ENCODE results near the gene USP15. TPM values are rescaled to one million over a fixed set of nuclear protein-coding genes. Genes with fewer than 3 reads are reported as not detected.

The USP15 gene
- total and polyA plus RNA-seq, 2 of the 4 experiments (the other 2 are of a cell fraction), result 28.5 to 49.6 TPM

DNA sequence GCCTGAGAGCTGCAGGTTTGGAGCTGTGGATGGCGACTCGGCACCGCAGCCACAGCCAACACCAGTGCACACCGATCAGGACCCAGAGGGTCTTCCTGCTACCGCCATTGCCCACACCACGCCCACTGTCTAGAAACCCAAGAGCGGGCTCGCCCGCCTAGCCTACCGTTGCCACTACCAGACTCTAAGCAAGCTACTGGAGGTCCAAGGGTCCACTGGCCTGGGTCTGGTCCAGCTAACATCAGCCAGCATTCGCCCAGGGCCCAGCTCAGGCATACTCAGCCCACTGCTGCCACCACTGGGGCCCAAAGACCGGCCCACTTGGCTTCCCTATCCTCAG, 175.9 kb downstream of the USP15 start:
- Histone ChIP-seq H3K4ac (ENCODE audit: low read depth, low read length) (no peak overlapping the region), H3K27ac (ENCODE audit: insufficient read depth, low read length) (no peak overlapping the region), H2AFZ (replicated peaks; ENCODE audit: low read length, poor library complexity) (peak overlapping the region; percentile 93), H3K9me1 (ENCODE audit: insufficient read depth, low read length) (no peaks in the 10 kb centered on the region), H2BK20ac (ENCODE audit: low read depth, low read length) (no peak overlapping the region), H3K9me3 (ENCODE audit: control insufficient read depth, insufficient read depth, low read length) (no peaks in the 10 kb centered on the region), H4K20me1 (ENCODE audit: insufficient read depth, low read length) (no peaks in the 10 kb centered on the region), H2BK5ac (ENCODE audit: low read depth, low read length, poor library complexity, severe bottlenecking) (no peak overlapping the region), H2BK120ac (ENCODE audit: low read depth, low read length) (no peak overlapping the region), H3K36me3 (ENCODE audit: control insufficient read depth, insufficient read depth, low read length) (no peaks in the 10 kb centered on the region), H3K14ac (replicated peaks; ENCODE audit: low read depth, low read length) (no peak overlapping the region), H3K4me3 (ENCODE audit: insufficient read depth, low read depth, low read length) (no peak overlapping the region), H2AK9ac (replicated peaks; ENCODE audit: low read depth, low read length, poor library complexity) (peak overlapping the region; percentile 58), H3K9ac (ENCODE audit: low read depth, low read length) (no peak overlapping the region), H3K23ac (ENCODE audit: low read depth, low read length) (no peak overlapping the region), H4K91ac (ENCODE audit: insufficient read depth, low read depth, low read length) (no peak overlapping the region), H3K18ac (ENCODE audit: low read depth, low read length) (no peak overlapping the region), H3K4me1 (ENCODE audit: control insufficient read depth, insufficient read depth, low read length) (no peaks in the 10 kb centered on the region), H3K27me3 (ENCODE audit: control insufficient read depth, insufficient read depth, low read length) (peaks cover 13% of the 10 kb centered on the region), H3K79me1 (ENCODE audit: low read depth in 1 of 2, low read length in 2 of 2) (no peaks in the 10 kb centered on the region), H2AK5ac (ENCODE audit: low read depth, low read length) (no peak overlapping the region), H4K5ac (ENCODE audit: low read depth, low read length) (no peak overlapping the region), H3K4me2 (ENCODE audit: low read depth, low read length) (no peak overlapping the region), H4K8ac (ENCODE audit: low read depth in 2 of 2, low read length in 2 of 2) (no peak overlapping the region), H2BK15ac (ENCODE audit: low read depth, low read length) (no peak overlapping the region), H3K56ac (ENCODE audit: extremely low read depth, insufficient read depth, low read length) (no peak overlapping the region)
- 90% methylated on average over 2 of the region's 12 CpGs; no CpG with 5 or more reads in 1 of the 2 experiments for WGBS, 2 experiments (ENCODE audit: extremely low coverage in 2 of 2, insufficient read length in 1 of 2)
- ATAC-seq (ENCODE audit: low read depth) (no peak), DNase-seq (no peak)
- no TSS peak for BruUV-seq (replicated peaks)
- dilution Hi-C loops (cut with HindIII; ENCODE audit: low sequenced_read_pairs, unreplicated experiment) (no loop called here), intact Hi-C loops (cut with micrococcal nuclease) (loop anchor here (5.0 kb wide), 3 partner anchors 96 to 376 kb away; no protein-coding TSS in a partner anchor), in situ Hi-C loops (cut with MboI; ENCODE audit: low sequenced_read_pairs) (loop anchor here (5.0 to 10.0 kb wide), 2 partner anchors 361 to 629 kb away; no protein-coding TSS in a partner anchor)
- TF ChIP-seq CHD1 (IDR thresholded peaks at IDR 0.05; ENCODE audit: low read depth, low read length) (no peak), BHLHE40 (IDR thresholded peaks at IDR 0.05; ENCODE audit: low read depth, low read length) (no peak), MXI1 (IDR thresholded peaks at IDR 0.05; ENCODE audit: borderline replicate concordance, low read depth, low read length) (no peak), MAZ (IDR thresholded peaks at IDR 0.05; ENCODE audit: borderline replicate concordance, low read depth, low read length) (no peak), RAD21 (IDR thresholded peaks at IDR 0.05; ENCODE audit: low read length) (no peak), RCOR1 (IDR thresholded peaks at IDR 0.05; ENCODE audit: insufficient replicate concordance, low read length) (no peak), NFE2L2 (IDR thresholded peaks at IDR 0.05; ENCODE audit: low read depth, low read length) (no peak)
- TF ChIP-seq, protein P1, sequence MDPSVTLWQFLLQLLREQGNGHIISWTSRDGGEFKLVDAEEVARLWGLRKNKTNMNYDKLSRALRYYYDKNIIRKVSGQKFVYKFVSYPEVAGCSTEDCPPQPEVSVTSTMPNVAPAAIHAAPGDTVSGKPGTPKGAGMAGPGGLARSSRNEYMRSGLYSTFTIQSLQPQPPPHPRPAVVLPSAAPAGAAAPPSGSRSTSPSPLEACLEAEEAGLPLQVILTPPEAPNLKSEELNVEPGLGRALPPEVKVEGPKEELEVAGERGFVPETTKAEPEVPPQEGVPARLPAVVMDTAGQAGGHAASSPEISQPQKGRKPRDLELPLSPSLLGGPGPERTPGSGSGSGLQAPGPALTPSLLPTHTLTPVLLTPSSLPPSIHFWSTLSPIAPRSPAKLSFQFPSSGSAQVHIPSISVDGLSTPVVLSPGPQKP (IDR thresholded peaks at IDR 0.05; ENCODE audit: borderline replicate concordance, low read depth, low read length), result no peak
- TF ChIP-seq, protein P2, sequence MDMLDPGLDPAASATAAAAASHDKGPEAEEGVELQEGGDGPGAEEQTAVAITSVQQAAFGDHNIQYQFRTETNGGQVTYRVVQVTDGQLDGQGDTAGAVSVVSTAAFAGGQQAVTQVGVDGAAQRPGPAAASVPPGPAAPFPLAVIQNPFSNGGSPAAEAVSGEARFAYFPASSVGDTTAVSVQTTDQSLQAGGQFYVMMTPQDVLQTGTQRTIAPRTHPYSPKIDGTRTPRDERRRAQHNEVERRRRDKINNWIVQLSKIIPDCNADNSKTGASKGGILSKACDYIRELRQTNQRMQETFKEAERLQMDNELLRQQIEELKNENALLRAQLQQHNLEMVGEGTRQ (IDR thresholded peaks at IDR 0.05; ENCODE audit: low read depth, low read length), result no peak
- TF ChIP-seq, protein P3, sequence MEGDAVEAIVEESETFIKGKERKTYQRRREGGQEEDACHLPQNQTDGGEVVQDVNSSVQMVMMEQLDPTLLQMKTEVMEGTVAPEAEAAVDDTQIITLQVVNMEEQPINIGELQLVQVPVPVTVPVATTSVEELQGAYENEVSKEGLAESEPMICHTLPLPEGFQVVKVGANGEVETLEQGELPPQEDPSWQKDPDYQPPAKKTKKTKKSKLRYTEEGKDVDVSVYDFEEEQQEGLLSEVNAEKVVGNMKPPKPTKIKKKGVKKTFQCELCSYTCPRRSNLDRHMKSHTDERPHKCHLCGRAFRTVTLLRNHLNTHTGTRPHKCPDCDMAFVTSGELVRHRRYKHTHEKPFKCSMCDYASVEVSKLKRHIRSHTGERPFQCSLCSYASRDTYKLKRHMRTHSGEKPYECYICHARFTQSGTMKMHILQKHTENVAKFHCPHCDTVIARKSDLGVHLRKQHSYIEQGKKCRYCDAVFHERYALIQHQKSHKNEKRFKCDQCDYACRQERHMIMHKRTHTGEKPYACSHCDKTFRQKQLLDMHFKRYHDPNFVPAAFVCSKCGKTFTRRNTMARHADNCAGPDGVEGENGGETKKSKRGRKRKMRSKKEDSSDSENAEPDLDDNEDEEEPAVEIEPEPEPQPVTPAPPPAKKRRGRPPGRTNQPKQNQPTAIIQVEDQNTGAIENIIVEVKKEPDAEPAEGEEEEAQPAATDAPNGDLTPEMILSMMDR (conservative IDR thresholded peaks at IDR 0.05; ENCODE audit: low read depth, low read length), result no peak
- CTCF ChIA-PET, result interaction anchor here (1.0 to 2.4 kb wide), 6 partner anchors 9 to 576 kb away, joined by 3 to 13 read pairs (median 4); no protein-coding TSS in a partner anchor
- POLR2A ChIA-PET (ENCODE audit: unreplicated experiment), result no interaction called here

Data from IMR-90 (cell line).